ENCODE measurements around the gene BST1. TPM values are rescaled to one million over a fixed set of nuclear protein-coding genes. Genes with fewer than 3 reads are reported as not detected.

BST1 gene
- total and polyA plus RNA-seq, 2 donors (not counting 3 experiments of a cell fraction or from before 2014, with no cell fraction given) = 10.7 to 14.0 TPM

- no peak for FAIRE-seq
- dilution Hi-C loops (cut with MboI; ENCODE audit: extremely low pct_ligation_motif_present, low sequenced_read_pairs) = no loop called here
Measured at GRCh38 chr4:15657366-15657765, 45.5 kb upstream of the BST1 start.

GRCh38 chr4:15658136-15658770, 44.6 kb upstream of the BST1 start:
- no peak overlapping the region for H3K4me2 ChIP-seq (ENCODE audit: insufficient read depth, low read length)
- H3K9me3 ChIP-seq (replicated peaks; ENCODE audit: control insufficient read depth, insufficient read depth, low read length) = no peaks in the 10 kb centered on the region
- H3K4me3 ChIP-seq (replicated peaks in 1 of 3; ENCODE audit: insufficient read depth in 1 of 3, low read depth in 1 of 3, low read length in 3 of 3) = no peak overlapping the region
- intact Hi-C loops (cut with micrococcal nuclease) (loop anchor here (10.0 kb wide), 2 partner anchors 423 to 567 kb away; partner anchors contain the start of gene TAPT1), dilution Hi-C loops (cut with MboI; ENCODE audit: extremely low pct_ligation_motif_present, low sequenced_read_pairs) (no loop called here)
- FAIRE-seq = no peak
- ChIA-PET CTCF (interaction anchor here (2.1 kb wide), 1 partner anchor 11 kb away, joined by 6 read pairs; no protein-coding TSS in a partner anchor), POLR2A (no interaction called here)
- no peaks in the 10 kb centered on the region for H3K36me3 ChIP-seq (ENCODE audit: control insufficient read depth in 2 of 2, extremely low read depth in 1 of 2, insufficient read depth in 2 of 2, low read length in 2 of 2)
- H4K20me1 ChIP-seq (replicated peaks; ENCODE audit: control insufficient read depth, extremely low read depth, insufficient read depth, low read length) = no peaks in the 10 kb centered on the region
- peaks cover 18% of the 10 kb centered on the region for H3K79me2 ChIP-seq (ENCODE audit: control insufficient read depth, insufficient read depth, low read length)
- H3K4me1 ChIP-seq (ENCODE audit: control insufficient read depth, extremely low read depth, insufficient read depth, low read length) = peaks cover 14% of the 10 kb centered on the region
- H2AFZ ChIP-seq (ENCODE audit: low read depth, low read length) = no peak overlapping the region
- no peaks in the 10 kb centered on the region for H3K9me1 ChIP-seq (replicated peaks; ENCODE audit: control insufficient read depth, extremely low read depth, insufficient read depth, low read length)
- no peak overlapping the region for H3K9ac ChIP-seq (replicated peaks; ENCODE audit: extremely low read depth, insufficient read depth, low read length)
- no TSS peak for BruUV-seq (replicated peaks)
- no peak overlapping the region for H3K27ac ChIP-seq (ENCODE audit: insufficient read depth, low read depth, low read length)
- H3K27me3 ChIP-seq (ENCODE audit: control insufficient read depth in 2 of 2, insufficient read depth in 2 of 2, low read length in 2 of 2) = no peaks in the 10 kb centered on the region
- TF ChIP-seq POLR2A (IDR thresholded peaks at IDR 0.05; ENCODE audit: low read depth, low read length) = no peak
- no peak for TF ChIP-seq FOS (IDR thresholded peaks at IDR 0.05; ENCODE audit: borderline replicate concordance, insufficient read depth, low read length)
- no peak for TF ChIP-seq GATA2 (IDR thresholded peaks at IDR 0.05; ENCODE audit: insufficient read depth, insufficient read length, low read depth, low read length)
- no peak for TF ChIP-seq POLR2AphosphoS5 (IDR thresholded peaks at IDR 0.05; ENCODE audit: insufficient read depth, low read depth, low read length)
- no peak for TF ChIP-seq JUN (IDR thresholded peaks at IDR 0.05; ENCODE audit: borderline replicate concordance, insufficient read depth, insufficient read length, low read depth)
- no peak for TF ChIP-seq EZH2 (IDR thresholded peaks at IDR 0.05; ENCODE audit: borderline replicate concordance, low read depth, low read length, severe bottlenecking)
- no peak for TF ChIP-seq MYC (IDR thresholded peaks at IDR 0.05; ENCODE audit: low read depth, low read length)
- no peak for TF ChIP-seq CTCF (IDR thresholded peaks at IDR 0.05; ENCODE audit: extremely low read depth in 1 of 2, insufficient read depth in 1 of 2, low read depth in 1 of 2, low read length in 2 of 2)
- no peak for TF ChIP-seq MAX (IDR thresholded peaks at IDR 0.05; ENCODE audit: insufficient read depth, insufficient read length)
- DNase-seq (ENCODE audit: low read depth, low spot score) = no peak

More at GRCh38 chr4:15657366-15657765, 45.5 kb upstream of the BST1 start:
- Histone ChIP-seq H3K9ac (replicated peaks; ENCODE audit: extremely low read depth, insufficient read depth, low read length) (no peak overlapping the region), H2AFZ (ENCODE audit: low read depth, low read length) (no peak overlapping the region), H3K4me2 (ENCODE audit: insufficient read depth, low read length) (no peak overlapping the region), H4K20me1 (replicated peaks; ENCODE audit: control insufficient read depth, extremely low read depth, insufficient read depth, low read length) (no peaks in the 10 kb centered on the region), H3K4me3 (replicated peaks in 1 of 3; ENCODE audit: insufficient read depth in 1 of 3, low read depth in 1 of 3, low read length in 3 of 3) (no peak overlapping the region), H3K9me3 (replicated peaks; ENCODE audit: control insufficient read depth, insufficient read depth, low read length) (no peaks in the 10 kb centered on the region), H3K27ac (ENCODE audit: insufficient read depth, low read depth, low read length) (no peak overlapping the region), H3K9me1 (replicated peaks; ENCODE audit: control insufficient read depth, extremely low read depth, insufficient read depth, low read length) (no peaks in the 10 kb centered on the region), H3K4me1 (ENCODE audit: control insufficient read depth, extremely low read depth, insufficient read depth, low read length) (peaks cover 23% of the 10 kb centered on the region), H3K27me3 (ENCODE audit: control insufficient read depth in 2 of 2, insufficient read depth in 2 of 2, low read length in 2 of 2) (no peaks in the 10 kb centered on the region), H3K79me2 (ENCODE audit: control insufficient read depth, insufficient read depth, low read length) (peaks cover 27% of the 10 kb centered on the region), H3K36me3 (ENCODE audit: control insufficient read depth in 2 of 2, extremely low read depth in 1 of 2, insufficient read depth in 2 of 2, low read length in 2 of 2) (no peaks in the 10 kb centered on the region)
- ChIA-PET POLR2A (no interaction called here), CTCF (interaction anchor here (0.7 to 2.1 kb wide), 4 partner anchors 9 to 31 kb away, joined by 3 to 6 read pairs (median 4); no protein-coding TSS in a partner anchor)
- no TSS peak for BruUV-seq (replicated peaks)
- TF ChIP-seq GATA2 (IDR thresholded peaks at IDR 0.05; ENCODE audit: insufficient read depth, insufficient read length, low read depth, low read length) (no peak), POLR2AphosphoS5 (IDR thresholded peaks at IDR 0.05; ENCODE audit: insufficient read depth, low read depth, low read length) (no peak), FOS (IDR thresholded peaks at IDR 0.05; ENCODE audit: borderline replicate concordance, insufficient read depth, low read length) (no peak)
- intact Hi-C loops (cut with micrococcal nuclease) = loop anchor here (10.0 kb wide), 2 partner anchors 423 to 567 kb away; partner anchors contain the start of gene TAPT1
- no peak for DNase-seq (ENCODE audit: low read depth, low spot score)
